GM23338 (cell line): ENCODE results near the gene TCF7L2.

Experiments
- CTCF ChIP-seq, 2 experiments: fragments of 200-600 bp in 1 of 2; sonication (generic) in 1 of 2; conservative IDR thresholded peaks; 2 replicates each; pipeline versions ENCODE4 v1.5.1 to v1.6.1; 2016 to 2017; ENCODE audit warnings: antibody characterized with exemption in 2 of 2, low read depth in 2 of 2, mild to moderate bottlenecking in 2 of 2, moderate library complexity in 1 of 2
- EZH2phosphoT487 ChIP-seq: fragments of 200-600 bp; sonication (generic); IDR thresholded peaks from one replicate; pipeline ENCODE4 v1.8.1; 2018; ENCODE audit warnings: antibody characterized with exemption; ENCODE audit not compliant: unreplicated experiment
- POLR2AphosphoS5 ChIP-seq: IDR thresholded peaks from 2 replicates; pipeline ENCODE4 v1.6.1; 2016; ENCODE audit warnings: antibody characterized with exemption, low read depth
- ZNF114 ChIP-seq: fragments of 250-450 bp; sonication (Bioruptor Pico); IDR thresholded peaks from 2 replicates; pipeline ENCODE4 v1.5.0; 2020; ENCODE audit warnings: mild to moderate bottlenecking, moderate library complexity
- ZNF331 ChIP-seq: fragments of 250-450 bp; sonication (Bioruptor Pico); IDR thresholded peaks from 2 replicates; pipeline ENCODE4 v1.5.0; 2020; ENCODE audit warnings: low read depth, mild to moderate bottlenecking, moderate library complexity

GRCh38 chr10:112904000-112904399, 46.0 kb upstream of the TCF7L2 start:
- TF ChIP-seq CTCF (conservative IDR thresholded peaks at IDR 0.05; ENCODE audit: low read depth in 2 of 2) (no peak), ZNF331 (CRISPR knock-in tag) (no peak), POLR2AphosphoS5 (no peak), ZNF114 (CRISPR knock-in tag) (no peak), EZH2phosphoT487 (no peak)
